Loucy (cell line): ENCODE results near the gene ZNF12.
A peak's percentile ranks its signal among the peaks of the same experiment; 100 is the strongest.

Source experiments
- H2AFZ ChIP-seq: fragments of 200-600 bp; sonication (generic); 2 replicates; pipeline ENCODE4 v1.6.0; 2016; ENCODE audit warnings: antibody characterized with exemption, mild to moderate bottlenecking, low read length, moderate library complexity
- H3F3A ChIP-seq: fragments of 200-600 bp; 2 replicates; pipeline ENCODE4 v1.6.0; 2016; ENCODE audit warnings: antibody characterized with exemption, low read depth, mild to moderate bottlenecking
- H3K27me3 ChIP-seq: fragments of 200-600 bp; sonication (generic); 2 replicates; pipeline ENCODE4 v1.6.1; 2014; ENCODE audit warnings: low read length, mild to moderate bottlenecking; ENCODE audit not compliant: insufficient read depth, poor library complexity, severe bottlenecking
- H3K36me3 ChIP-seq: fragments of 200-600 bp; sonication (generic); 2 replicates; pipeline ENCODE4 v1.6.1; 2016; ENCODE audit warnings: low read length; ENCODE audit not compliant: insufficient read depth
- H3K4me1 ChIP-seq: fragments of 200-600 bp; sonication (generic); 2 replicates; pipeline ENCODE4 v1.5.1; 2014; ENCODE audit warnings: low read length, mild to moderate bottlenecking; ENCODE audit not compliant: insufficient read depth, poor library complexity, severe bottlenecking
- H3K4me2 ChIP-seq: fragments of 200-600 bp; sonication (generic); 2 replicates; pipeline ENCODE4 v1.6.0; 2014; ENCODE audit warnings: antibody characterized with exemption, low read length, low read depth, mild to moderate bottlenecking; ENCODE audit not compliant: poor library complexity, severe bottlenecking
- H3K4me3 ChIP-seq: fragments of 200-600 bp; sonication (generic); 2 replicates; pipeline ENCODE4 v1.5.1; 2014; ENCODE audit warnings: low read length, mild to moderate bottlenecking, mixed read lengths; ENCODE audit not compliant: poor library complexity, severe bottlenecking
- H3K79me2 ChIP-seq: fragments of 200-600 bp; sonication (generic); 2 replicates; pipeline ENCODE4 v1.6.1; 2014; ENCODE audit warnings: low read length; ENCODE audit not compliant: insufficient read depth
- H3K9ac ChIP-seq: fragments of 200-600 bp; sonication (generic); 2 replicates; pipeline ENCODE4 v1.6.0; 2014; ENCODE audit warnings: mild to moderate bottlenecking, low read depth, low read length, moderate library complexity; ENCODE audit not compliant: poor library complexity, severe bottlenecking
- H3K9me2 ChIP-seq: fragments of 200-600 bp; sonication (generic); replicated peaks from 2 replicates; pipeline ENCODE4 v1.6.1; 2016; ENCODE audit warnings: low read depth, low read length, mixed read lengths
- H3K9me3 ChIP-seq: fragments of 200-600 bp; sonication (generic); 2 replicates; pipeline ENCODE4 v1.6.1; 2014; ENCODE audit warnings: mild to moderate bottlenecking, antibody characterized with exemption, low read length, low read depth; ENCODE audit not compliant: insufficient read depth
- H4K20me1 ChIP-seq: fragments of 200-600 bp; sonication (generic); 2 replicates; pipeline ENCODE4 v1.6.0; 2014; ENCODE audit warnings: antibody characterized with exemption, low read length, mild to moderate bottlenecking; ENCODE audit not compliant: insufficient read depth, poor library complexity, severe bottlenecking
- CTCF ChIP-seq: fragments of 200-600 bp; sonication (generic); conservative IDR thresholded peaks from 2 replicates; pipeline ENCODE4 v1.5.1; 2014; ENCODE audit warnings: mild to moderate bottlenecking, antibody characterized with exemption, low read length
- EZH2phosphoT487 ChIP-seq: fragments of 200-600 bp; IDR thresholded peaks from 2 replicates; pipeline ENCODE4 v1.6.1; 2018; ENCODE audit warnings: antibody characterized with exemption, mild to moderate bottlenecking, moderate library complexity, borderline replicate concordance

Gene ZNF12

DNA sequence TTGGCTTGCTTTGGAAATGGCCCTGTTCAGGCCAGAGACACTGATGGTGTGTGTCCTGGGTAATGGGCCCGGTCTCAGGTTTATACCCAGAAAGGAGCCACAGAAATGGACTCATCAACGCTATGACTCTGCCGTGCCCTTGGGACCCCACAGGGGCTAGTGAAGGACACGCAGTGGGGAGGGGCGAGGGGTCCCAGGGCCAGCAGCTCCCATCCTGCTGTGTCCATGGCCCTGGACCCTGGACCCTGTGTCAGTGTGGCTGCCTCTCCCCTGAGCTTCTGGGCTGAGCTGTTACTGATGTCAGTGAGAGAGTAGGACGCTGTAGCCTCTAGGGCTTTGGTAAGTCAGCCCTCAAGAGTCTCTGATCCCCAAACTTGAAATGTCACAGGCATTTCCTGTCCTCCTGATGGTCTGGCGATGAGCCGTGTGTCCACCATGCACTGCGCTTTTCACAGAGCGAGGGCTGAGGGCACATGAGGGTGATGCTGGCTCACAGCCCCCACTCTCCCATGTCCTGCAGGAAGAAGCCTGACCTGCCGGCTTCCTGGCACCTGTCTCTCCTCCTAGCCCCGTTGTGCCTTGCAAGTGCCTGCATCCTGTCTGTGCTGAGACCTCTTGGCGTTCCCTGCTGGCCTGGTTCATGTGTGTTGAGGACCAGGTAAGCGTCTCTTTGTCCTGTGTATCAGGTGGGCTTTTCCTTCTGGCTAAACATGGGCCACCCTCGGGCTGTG is 65.3 kb downstream of the ZNF12 start:
- H3F3A ChIP-seq, result no peaks in the 10 kb centered on the region
- no peak overlapping the region for H2AFZ ChIP-seq
- peaks cover 29% of the 10 kb centered on the region for H3K4me1 ChIP-seq
- H3K9me3 ChIP-seq, result no peaks in the 10 kb centered on the region
- no peaks in the 10 kb centered on the region for H3K27me3 ChIP-seq
- peaks cover 44% of the 10 kb centered on the region; the same call in 1 of the 2 replicates for H3K36me3 ChIP-seq
- TF ChIP-seq EZH2phosphoT487 (no peak), CTCF (no peak)
- H3K4me2 ChIP-seq, result peak overlapping the region; percentile 80
- H3K9ac ChIP-seq, result no peak overlapping the region
- H3K9me2 ChIP-seq, result no peaks in the 10 kb centered on the region
- no peak overlapping the region for H3K4me3 ChIP-seq
- peaks cover 46% of the 10 kb centered on the region for H3K79me2 ChIP-seq
- H4K20me1 ChIP-seq, result peaks cover 33% of the 10 kb centered on the region

- Histone ChIP-seq H3K4me2 (peak overlapping the region; percentile 80), H3K79me2 (peaks cover 49% of the 10 kb centered on the region), H3K36me3 (peaks cover 38% of the 10 kb centered on the region; the same call in 1 of the 2 replicates), H3K9ac (no peak overlapping the region), H4K20me1 (peaks cover 33% of the 10 kb centered on the region), H3F3A (no peaks in the 10 kb centered on the region), H3K4me3 (peak overlapping the region; percentile 88), H3K4me1 (peaks cover 32% of the 10 kb centered on the region), H3K9me2 (no peaks in the 10 kb centered on the region), H3K9me3 (no peaks in the 10 kb centered on the region), H2AFZ (no peak overlapping the region), H3K27me3 (no peaks in the 10 kb centered on the region)
- no peak for TF ChIP-seq CTCF
- no peak for TF ChIP-seq EZH2phosphoT487
These were observed 66.5 kb downstream of the ZNF12 start for GRCh38 chr7:6640246-6640721.

DNA sequence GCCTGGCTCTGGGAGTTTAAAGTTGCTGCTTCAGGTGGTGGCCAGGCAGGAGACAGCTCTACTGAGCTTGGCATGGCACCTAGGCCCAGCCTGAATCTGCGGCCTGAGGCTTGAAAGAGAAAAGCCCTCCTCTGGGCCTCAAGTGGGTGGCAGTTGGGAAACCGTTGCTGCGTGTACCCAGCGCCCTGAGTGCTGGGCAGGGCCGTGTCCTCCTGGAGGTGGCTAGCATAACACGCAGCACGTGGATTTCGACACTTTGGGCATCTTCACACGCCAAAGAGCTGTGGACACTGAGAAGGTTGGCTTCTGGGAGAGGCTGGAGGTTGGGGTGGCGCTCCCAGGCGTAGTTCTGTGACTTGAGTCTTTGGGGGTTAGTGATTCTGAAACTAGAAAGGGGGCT is 67.1 kb downstream of the ZNF12 start:
- peak overlapping the region; percentile 80 for H3K4me2 ChIP-seq
- H3K4me3 ChIP-seq, result peak overlapping the region; percentile 88
- H3K36me3 ChIP-seq, result peaks cover 32% of the 10 kb centered on the region; the same call in 1 of the 2 replicates
- H3K9me3 ChIP-seq, result no peaks in the 10 kb centered on the region
- peak overlapping the region; percentile 89 for H3K9ac ChIP-seq
- peaks cover 32% of the 10 kb centered on the region for H3K4me1 ChIP-seq
- TF ChIP-seq EZH2phosphoT487, result no peak
- no peaks in the 10 kb centered on the region for H3F3A ChIP-seq
- H2AFZ ChIP-seq, result no peak overlapping the region
- H3K79me2 ChIP-seq, result peaks cover 49% of the 10 kb centered on the region
- no peaks in the 10 kb centered on the region for H3K27me3 ChIP-seq
- H3K9me2 ChIP-seq, result no peaks in the 10 kb centered on the region
- peaks cover 33% of the 10 kb centered on the region for H4K20me1 ChIP-seq
